ENCODE data around the gene DYNLL2.

GRCh38 chr17:58079300-58080033 lies 3.8 kb upstream of the DYNLL2 start:
- TF ChIP-seq CTCF (IDR thresholded peaks at IDR 0.05 in 8 of 11, conservative IDR thresholded peaks at IDR 0.05 in 3 of 11), result no peak
- TF ChIP-seq POLR2A (IDR thresholded peaks at IDR 0.05), result no peak

All from spleen (tissue), 7 donors.